Sciatic nerve (tissue), 2 donors: ENCODE data around the gene EFCAB11. TPM values are rescaled to one million over a fixed set of nuclear protein-coding genes. Genes with fewer than 3 reads are reported as not detected.

Experiments
- ATAC-seq: fragments of 200-7000 bp; cut with Tn5 transposase; one replicate; pipeline ENCODE4 v1.9.1; 2020; ENCODE audit warnings: mild to moderate bottlenecking, moderate library complexity
- DNase-seq: peaks from one replicate; pipeline ENCODE4 v3.0.0-alpha.2; 2020; ENCODE audit warnings: low spot score
- intact Hi-C: fragments of 100-400 bp; cut with DNase I; formaldehyde crosslinking; loops from one replicate; pipeline ENCODE4 v1.14.2; 2022
- total RNA-seq: library from RNA; stranded (reverse); fragmentation: NEBNext Ultra II Directional; extraction: Animal tissue kit (Norgen Biotek cat#: 25700); gene quantifications from one replicate; pipeline ENCODE4 v1.2.1, GENCODE V29; 2021
- donor health status: DM: no; HTN: no; CAD: no.
- donor health status: DM: no; HTN: no; CAD: no.

Gene EFCAB11
- total RNA-seq = 7.4 TPM

GRCh38 chr14:89954070-89955021 is at the start of gene EFCAB11:
Gene EFCAB11, minus strand, starts transcription at chr14:89954730. Its CDS starts 70 bp downstream, at chr14:89954660.
- intact Hi-C loops = no loop called here
- DNase-seq (peak; percentile 97), ATAC-seq (peak; percentile 99)

GRCh38 chr14:90003526-90004307 is 49.2 kb upstream of the EFCAB11 start:
- intact Hi-C loops = no loop called here
- DNase-seq (no peak), ATAC-seq (no peak)

DNA sequence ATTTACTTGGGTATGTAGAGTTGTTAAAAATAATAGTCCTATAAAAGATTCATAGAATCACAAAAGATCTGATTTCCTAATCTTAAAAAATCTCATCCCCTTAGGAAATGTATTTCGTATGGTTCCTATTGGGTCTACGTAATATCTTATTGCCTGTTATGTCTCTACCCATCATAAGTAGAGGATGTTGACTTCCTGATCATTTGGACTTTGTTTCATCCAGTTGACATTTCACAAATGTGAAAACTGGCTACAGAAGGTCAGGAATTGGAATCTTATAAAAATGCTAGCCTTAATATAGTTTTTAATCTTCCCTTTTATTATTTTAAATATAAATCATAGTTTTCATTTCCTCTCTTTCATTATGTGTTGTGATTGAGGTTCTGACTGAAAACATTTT is 46.4 kb upstream of the EFCAB11 start:
- intact Hi-C loops = no loop called here
- DNase-seq = no peak
- ATAC-seq = no peak

- ATAC-seq (no peak), DNase-seq (no peak)
- intact Hi-C loops = no loop called here
Measured at GRCh38 chr14:89996963-89997362, 42.4 kb upstream of the EFCAB11 start.

- intact Hi-C loops = no loop called here
- no peak for ATAC-seq
- DNase-seq = no peak
Measured at GRCh38 chr14:89992273-89992672, 37.7 kb upstream of the EFCAB11 start.

- DNase-seq = no peak
- intact Hi-C loops = no loop called here
- ATAC-seq = no peak
Measured at GRCh38 chr14:89990623-89991275, 36.2 kb upstream of the EFCAB11 start.

DNA sequence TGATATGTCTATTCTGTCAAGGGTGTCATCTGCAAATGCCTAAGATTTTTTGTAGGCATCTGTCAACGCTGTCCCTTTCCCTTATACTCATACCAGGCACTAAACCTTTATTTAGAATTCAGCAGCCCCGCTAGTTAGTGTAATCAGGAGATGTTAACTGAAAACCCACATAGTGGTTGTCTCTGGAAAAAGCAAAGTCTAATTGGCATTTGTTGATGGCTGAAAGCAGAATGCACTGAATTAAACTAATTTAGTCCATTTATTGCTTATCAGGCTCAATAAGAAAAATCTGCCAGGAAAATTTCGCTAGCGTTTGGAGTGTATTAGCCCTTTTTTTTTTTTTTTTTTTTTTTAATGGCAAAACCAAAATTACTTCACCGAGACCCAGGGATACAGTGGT is 35.7 kb upstream of the EFCAB11 start:
- ATAC-seq (no peak), DNase-seq (no peak)
- intact Hi-C loops = no loop called here

GRCh38 chr14:89988787-89989186 is 34.3 kb upstream of the EFCAB11 start:
- DNase-seq (no peak), ATAC-seq (no peak)
- intact Hi-C loops = no loop called here

GRCh38 chr14:89987161-89987475 is 32.6 kb upstream of the EFCAB11 start:
- ATAC-seq (no peak), DNase-seq (no peak)
- intact Hi-C loops = no loop called here

GRCh38 chr14:89986462-89987160 is 32.1 kb upstream of the EFCAB11 start:
- no peak for ATAC-seq
- intact Hi-C loops = no loop called here

GRCh38 chr14:89983375-89983774 is 28.8 kb upstream of the EFCAB11 start:
- intact Hi-C loops = no loop called here
- DNase-seq = no peak
- ATAC-seq = no peak

More at GRCh38 chr14:89986462-89987160, 32.1 kb upstream of the EFCAB11 start:
- no peak for DNase-seq

DNA sequence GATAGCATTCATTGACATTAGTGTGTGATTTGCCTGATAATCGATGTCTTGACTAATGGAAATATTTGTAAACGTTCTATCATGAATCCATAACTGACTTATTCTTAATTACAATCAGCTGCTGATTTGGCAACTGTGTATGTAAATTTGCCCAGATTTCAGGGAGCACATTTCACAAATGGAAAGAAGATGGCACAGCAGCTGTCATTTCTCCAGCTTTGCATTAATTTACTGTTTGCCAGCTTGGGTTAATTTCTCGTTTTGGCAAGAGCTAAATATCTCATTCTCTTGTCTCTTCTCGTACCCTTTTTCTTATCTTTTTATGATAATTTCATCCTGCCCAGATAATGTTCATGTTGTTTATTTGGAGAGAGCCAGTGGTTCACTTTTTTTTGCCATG is 24.1 kb upstream of the EFCAB11 start:
- no peak for ATAC-seq
- no peak for DNase-seq
- intact Hi-C loops = no loop called here

DNA sequence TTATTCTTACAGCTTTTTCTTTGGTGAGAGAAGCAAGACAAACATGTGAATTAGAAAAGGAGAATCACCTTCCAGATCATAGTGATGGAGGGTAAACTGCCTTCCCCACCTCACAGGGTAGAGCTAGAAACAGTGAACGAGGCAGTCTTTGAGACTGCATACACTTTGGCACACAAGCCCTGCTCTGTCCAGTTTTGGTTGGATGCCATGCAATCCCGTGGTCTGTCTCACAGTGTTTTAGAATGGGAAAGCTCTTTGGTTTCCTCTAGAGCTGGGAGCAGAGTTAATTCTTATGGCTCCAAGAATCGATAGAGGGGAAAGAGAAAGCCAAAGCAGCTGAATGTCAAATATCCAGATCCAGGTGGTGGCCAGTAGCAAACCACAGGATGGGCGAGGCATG is 23.1 kb upstream of the EFCAB11 start:
- intact Hi-C loops = no loop called here
- ATAC-seq (no peak), DNase-seq (no peak)

GRCh38 chr14:89973234-89973823 is 18.8 kb upstream of the EFCAB11 start:
- DNase-seq = peak; percentile 85
- intact Hi-C loops = no loop called here
- peak; percentile 83 for ATAC-seq

- intact Hi-C loops = no loop called here
- no peak for DNase-seq
- no peak for ATAC-seq
Measured at GRCh38 chr14:89965839-89966238, 11.3 kb upstream of the EFCAB11 start.

DNA sequence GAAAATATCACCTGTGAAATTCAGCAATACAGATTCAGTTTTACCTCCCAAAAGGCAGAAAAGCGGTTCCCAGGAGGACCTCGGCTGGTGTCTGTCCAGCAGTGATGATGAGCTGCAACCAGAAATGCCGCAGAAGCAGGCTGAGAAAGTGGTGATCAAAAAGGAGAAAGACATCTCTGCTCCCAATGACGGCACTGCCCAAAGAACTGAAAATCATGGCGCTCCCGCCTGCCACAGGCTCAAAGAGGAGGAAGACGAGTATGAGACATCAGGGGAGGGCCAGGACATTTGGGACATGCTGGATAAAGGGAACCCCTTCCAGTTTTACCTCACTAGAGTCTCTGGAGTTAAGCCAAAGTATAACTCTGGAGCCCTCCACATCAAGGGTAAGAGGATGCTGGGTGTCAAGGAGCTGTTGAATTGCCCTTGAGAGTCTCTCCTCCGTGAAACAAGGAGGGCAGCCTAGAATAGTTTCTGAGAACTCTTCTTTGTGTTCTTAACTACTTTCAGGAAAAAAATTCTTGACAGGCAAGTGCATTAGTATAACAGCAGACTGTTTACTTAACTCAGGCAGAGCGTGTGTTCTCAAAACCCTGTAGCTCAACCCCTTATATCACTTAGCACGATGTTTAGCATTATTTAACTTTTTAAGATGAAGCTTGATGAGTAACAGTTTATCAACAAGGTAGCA is 8.9 kb upstream of the EFCAB11 start:
- no peak for DNase-seq
- intact Hi-C loops = no loop called here
- ATAC-seq = no peak

- no peak for DNase-seq
- intact Hi-C loops = no loop called here
- ATAC-seq = no peak
Measured at GRCh38 chr14:89960914-89961313, 6.4 kb upstream of the EFCAB11 start.

- ATAC-seq = no peak
- no peak for DNase-seq
- intact Hi-C loops = no loop called here
Measured at GRCh38 chr14:89959853-89960445, 5.4 kb upstream of the EFCAB11 start.
